ENCODE measurements around the gene KCNG2. TPM values are rescaled to one million over a fixed set of nuclear protein-coding genes. Genes with fewer than 3 reads are reported as not detected.

The KCNG2 gene
- total and polyA plus RNA-seq, 12 donors = 0.06 to 2.9 (median 0.50) TPM; not detected in 3

DNA sequence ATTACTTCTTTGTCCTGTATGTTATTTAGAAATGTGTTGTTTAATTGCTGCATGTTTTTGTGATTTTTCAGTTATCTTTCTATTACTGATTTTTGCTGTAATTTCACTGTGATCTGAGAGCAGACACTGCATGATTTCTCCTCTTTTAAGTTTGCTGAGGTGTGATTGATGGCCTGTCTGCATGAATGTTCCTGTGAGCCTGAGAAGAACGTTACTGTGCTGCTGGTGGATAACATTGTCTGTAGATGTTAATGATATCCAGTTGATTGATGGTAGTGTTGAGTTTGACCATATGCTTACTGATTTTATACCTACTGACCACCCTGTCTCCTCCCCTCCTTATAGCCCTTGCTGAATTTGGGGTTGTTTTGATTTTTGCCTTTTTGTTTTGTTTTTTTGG lies 37.4 kb upstream of the KCNG2 start:
- WGBS, 4 donors = 5 to 12% (median 6%) methylated on average over 1 of the region's 1 CpG

DNA sequence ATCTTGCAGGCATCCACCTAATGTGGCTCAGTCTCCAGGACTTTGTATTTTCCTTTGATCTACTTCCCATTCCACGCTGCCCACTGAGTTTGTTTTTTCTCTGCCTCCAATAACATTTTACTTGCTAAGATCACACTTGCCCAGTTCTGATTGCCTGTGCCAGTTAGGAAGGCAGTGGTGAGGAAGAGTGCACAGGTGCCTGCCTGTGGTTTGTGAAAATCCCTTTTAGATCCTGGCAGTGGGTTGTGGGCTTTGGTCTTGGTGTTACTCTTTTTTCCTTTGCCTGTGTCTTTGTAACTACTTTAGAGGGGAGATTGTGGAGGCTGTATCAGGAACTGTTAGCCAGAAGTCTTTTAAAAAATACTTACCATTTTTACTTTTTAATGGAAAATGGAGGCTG lies 36.9 kb upstream of the KCNG2 start:
- intact Hi-C loops (cut with DNase I) = no loop called here
- Histone ChIP-seq H3K36me3 (replicated peaks in 1 of 2) (no peaks in the 10 kb centered on the region), H3K4me1 (replicated peaks in 1 of 2) (no peaks in the 10 kb centered on the region), H3K9me3 (replicated peaks in 1 of 3) (no peaks in the 10 kb centered on the region), H3K27me3 (no peaks in the 10 kb centered on the region), H3K27ac (no peak overlapping the region), H3K4me3 (no peak overlapping the region)
- WGBS, 4 donors = 77 to 90% (median 85%) methylated on average over 1 of the region's 1 CpG
- DNase-seq = no peak
- TF ChIP-seq, protein P1, sequence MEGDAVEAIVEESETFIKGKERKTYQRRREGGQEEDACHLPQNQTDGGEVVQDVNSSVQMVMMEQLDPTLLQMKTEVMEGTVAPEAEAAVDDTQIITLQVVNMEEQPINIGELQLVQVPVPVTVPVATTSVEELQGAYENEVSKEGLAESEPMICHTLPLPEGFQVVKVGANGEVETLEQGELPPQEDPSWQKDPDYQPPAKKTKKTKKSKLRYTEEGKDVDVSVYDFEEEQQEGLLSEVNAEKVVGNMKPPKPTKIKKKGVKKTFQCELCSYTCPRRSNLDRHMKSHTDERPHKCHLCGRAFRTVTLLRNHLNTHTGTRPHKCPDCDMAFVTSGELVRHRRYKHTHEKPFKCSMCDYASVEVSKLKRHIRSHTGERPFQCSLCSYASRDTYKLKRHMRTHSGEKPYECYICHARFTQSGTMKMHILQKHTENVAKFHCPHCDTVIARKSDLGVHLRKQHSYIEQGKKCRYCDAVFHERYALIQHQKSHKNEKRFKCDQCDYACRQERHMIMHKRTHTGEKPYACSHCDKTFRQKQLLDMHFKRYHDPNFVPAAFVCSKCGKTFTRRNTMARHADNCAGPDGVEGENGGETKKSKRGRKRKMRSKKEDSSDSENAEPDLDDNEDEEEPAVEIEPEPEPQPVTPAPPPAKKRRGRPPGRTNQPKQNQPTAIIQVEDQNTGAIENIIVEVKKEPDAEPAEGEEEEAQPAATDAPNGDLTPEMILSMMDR (IDR thresholded peaks at IDR 0.05) = no peak
- no peak for TF ChIP-seq POLR2A (IDR thresholded peaks at IDR 0.05)

More for the DNA sequence above, 37.4 kb upstream of the KCNG2 start:
- Histone ChIP-seq H3K9me3 (replicated peaks in 1 of 3) (no peaks in the 10 kb centered on the region), H3K36me3 (replicated peaks in 1 of 2) (no peaks in the 10 kb centered on the region), H3K4me1 (replicated peaks in 1 of 2) (no peaks in the 10 kb centered on the region), H3K27me3 (no peaks in the 10 kb centered on the region), H3K27ac (no peak overlapping the region), H3K4me3 (no peak overlapping the region)
- TF ChIP-seq, protein P1 (IDR thresholded peaks at IDR 0.05) = no peak
- TF ChIP-seq POLR2A (IDR thresholded peaks at IDR 0.05) = no peak
- no peak for DNase-seq
- intact Hi-C loops (cut with DNase I) = no loop called here

DNA sequence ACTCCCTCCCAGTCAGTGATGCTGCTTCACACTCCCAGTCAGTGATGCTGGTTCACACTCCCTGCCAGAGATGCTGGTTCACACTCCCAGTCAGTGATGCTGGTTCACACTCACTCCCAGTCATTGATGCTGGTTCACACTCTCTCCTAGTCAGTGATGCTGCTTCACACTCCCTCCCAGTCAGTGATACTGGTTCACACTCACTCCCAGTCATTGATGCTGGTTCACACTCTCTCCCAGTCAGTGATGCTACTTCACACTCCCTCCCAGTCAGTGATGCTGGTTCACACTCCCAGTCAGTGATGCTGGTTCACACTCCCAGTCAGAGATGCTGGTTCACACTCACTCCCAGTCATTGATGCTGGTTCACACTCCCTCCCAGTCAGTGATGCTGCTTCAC lies 34.3 kb upstream of the KCNG2 start:
- H3K4me3 ChIP-seq = no peak overlapping the region
- DNase-seq = no peak
- no peak for TF ChIP-seq POLR2A (IDR thresholded peaks at IDR 0.05)
- TF ChIP-seq, protein P1 (IDR thresholded peaks at IDR 0.05) = no peak
- no peak overlapping the region for H3K27ac ChIP-seq
- H3K27me3 ChIP-seq = no peaks in the 10 kb centered on the region
- no peaks in the 10 kb centered on the region for H3K9me3 ChIP-seq (replicated peaks in 1 of 3)
- no peaks in the 10 kb centered on the region for H3K4me1 ChIP-seq (replicated peaks in 1 of 2)
- H3K36me3 ChIP-seq (replicated peaks in 1 of 2) = no peaks in the 10 kb centered on the region
- intact Hi-C loops (cut with DNase I) = no loop called here

DNA sequence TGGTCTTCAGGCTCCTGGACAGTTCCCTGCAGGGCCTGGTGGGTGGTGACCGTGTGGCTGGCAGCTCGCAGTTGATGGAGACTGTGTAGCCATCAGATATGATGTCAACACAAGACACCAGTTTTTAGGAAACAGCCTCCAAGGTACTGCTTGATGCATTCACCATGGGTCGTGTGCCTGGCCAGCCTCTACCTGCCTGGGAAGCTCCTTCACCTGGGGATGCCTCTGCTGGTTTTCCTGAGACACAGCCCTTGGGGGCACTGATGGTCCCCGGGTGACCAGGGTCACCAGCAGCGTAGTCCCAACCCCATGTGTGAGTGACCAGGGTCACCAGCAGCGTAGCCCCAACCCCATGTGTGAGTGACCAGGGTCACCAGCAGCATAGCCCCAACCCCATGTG lies 33.6 kb upstream of the KCNG2 start:
- H3K9me3 ChIP-seq (replicated peaks in 1 of 3) = no peaks in the 10 kb centered on the region
- no peak overlapping the region for H3K4me3 ChIP-seq
- 78 to 92% methylated on average over 5 to 6 of the region's 6 CpGs; no CpG with 5 or more reads in 2 of the 4 donors for WGBS, 4 donors
- DNase-seq = no peak
- no peaks in the 10 kb centered on the region for H3K27me3 ChIP-seq
- no peak for TF ChIP-seq POLR2A (IDR thresholded peaks at IDR 0.05)
- TF ChIP-seq, protein P1 (IDR thresholded peaks at IDR 0.05) = no peak
- intact Hi-C loops (cut with DNase I) = no loop called here
- no peaks in the 10 kb centered on the region for H3K36me3 ChIP-seq (replicated peaks in 1 of 2)
- H3K27ac ChIP-seq = no peak overlapping the region
- H3K4me1 ChIP-seq (replicated peaks in 1 of 2) = no peaks in the 10 kb centered on the region
